NCI-H2171 (cell line): ENCODE data around the gene MYO16.
"Not testable (repeated sequence)": the region's sequence is repeated elsewhere in the genome, so short reads cannot be mapped to it uniquely, and the experiment has no call there.

Experiments used
- DNase-seq: peaks from one replicate; lab custom pipeline; 2025; lab: John Stamatoyannopoulos, UW

Gene MYO16

GRCh38 chr13:109200556-109200955 is 571.1 kb downstream of the MYO16 start:
- no peak for DNase-seq

- DNase-seq, result no peak
Observed at GRCh38 chr13:109203587-109203986, 574.2 kb downstream of the MYO16 start.

DNA sequence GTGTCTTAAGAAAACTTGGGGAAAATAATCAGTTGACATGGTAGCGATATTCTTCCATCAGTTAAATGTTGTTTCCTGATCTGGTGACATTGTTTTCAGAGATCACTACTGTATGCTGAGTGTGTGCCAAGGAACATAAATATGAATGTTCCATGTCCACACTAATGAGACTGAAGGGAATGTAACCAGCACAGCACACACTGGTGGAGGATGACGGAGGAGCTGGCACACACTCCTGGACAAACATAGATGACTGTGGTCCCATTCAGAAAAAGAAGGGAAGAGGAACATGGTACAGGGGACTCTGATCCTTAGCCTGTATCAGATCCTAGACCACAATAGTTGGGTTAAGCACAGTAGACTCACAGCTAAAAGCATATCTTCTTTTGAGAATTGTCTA is 574.8 kb downstream of the MYO16 start:
- no peak for DNase-seq

DNA sequence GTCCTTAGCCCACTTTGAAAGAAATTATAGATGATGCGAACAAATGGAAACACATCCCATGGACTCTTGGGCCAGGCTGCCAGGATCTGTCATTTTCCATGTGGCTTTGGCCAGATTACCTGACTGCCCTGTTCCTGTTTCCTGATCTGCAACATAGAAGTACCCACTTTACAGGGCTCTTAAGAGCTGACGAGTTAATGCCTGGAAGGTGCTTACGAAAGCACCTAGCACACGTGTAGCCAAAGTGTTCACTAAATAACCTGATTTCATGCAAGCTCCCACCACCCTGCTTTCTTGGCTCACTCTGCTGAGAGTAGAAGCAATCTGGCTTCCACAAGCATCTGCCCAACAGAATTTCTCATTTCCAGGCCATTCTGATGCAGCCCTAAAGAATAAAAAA is 575.2 kb downstream of the MYO16 start:
- DNase-seq, result no peak

DNA sequence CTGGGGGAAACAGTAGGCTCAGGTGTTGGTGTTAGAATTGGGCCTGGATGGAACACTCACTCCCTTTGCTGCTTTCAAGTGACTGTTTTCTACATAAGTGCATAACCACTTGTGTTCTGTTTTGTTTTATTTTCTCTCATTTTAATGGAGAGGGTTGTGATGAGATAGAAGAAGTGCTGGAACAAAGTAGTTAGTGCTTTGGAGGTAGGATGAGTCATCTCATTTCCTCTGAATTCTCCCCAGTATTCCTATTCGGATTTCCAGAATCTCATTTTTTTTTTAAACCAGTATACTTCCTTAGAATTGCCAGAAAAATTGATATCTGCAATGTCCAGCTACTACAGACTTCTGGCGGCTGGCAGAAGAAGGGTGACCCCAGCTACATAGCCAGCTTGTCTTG is 575.9 kb downstream of the MYO16 start:
- no peak for DNase-seq

DNA sequence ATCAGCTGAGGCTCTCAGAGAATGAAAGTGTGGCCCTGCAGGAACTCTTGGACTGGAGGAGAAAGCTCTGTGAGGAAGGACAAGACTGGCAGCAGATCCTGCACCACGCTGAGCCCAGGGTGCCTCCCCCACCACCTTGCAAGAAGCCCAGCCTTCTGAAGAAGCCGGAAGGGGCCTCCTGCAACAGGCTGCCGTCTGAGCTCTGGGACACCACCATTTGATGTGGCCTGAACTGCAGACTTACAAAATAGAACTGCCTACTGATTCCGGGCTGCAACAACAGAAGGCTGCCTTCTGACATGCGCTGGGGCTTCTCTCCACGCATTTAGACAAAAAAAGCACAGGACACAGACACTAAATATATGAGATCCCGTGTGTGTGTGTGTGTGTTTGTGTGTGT is 577.2 kb downstream of the MYO16 start:
- no peak for DNase-seq

DNA sequence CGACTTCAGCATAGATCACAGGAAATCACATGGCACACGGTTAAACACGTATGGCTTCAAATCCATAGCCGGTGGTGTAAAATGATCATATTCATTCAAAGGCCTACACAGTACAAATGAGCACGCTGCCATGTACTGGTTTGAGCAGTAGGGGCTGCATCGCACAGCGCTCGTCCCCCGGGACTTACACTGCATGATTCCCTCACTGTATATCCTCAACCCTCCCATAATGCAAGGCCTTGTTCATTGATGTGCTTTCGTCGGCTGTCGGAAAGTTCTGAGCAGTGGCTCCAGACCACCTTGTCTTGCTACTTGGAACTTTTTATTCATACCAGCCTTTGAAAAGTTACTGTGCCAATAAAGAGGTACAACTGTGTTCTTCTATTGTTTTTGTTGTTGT is 578.2 kb downstream of the MYO16 start:
- no peak for DNase-seq

DNA sequence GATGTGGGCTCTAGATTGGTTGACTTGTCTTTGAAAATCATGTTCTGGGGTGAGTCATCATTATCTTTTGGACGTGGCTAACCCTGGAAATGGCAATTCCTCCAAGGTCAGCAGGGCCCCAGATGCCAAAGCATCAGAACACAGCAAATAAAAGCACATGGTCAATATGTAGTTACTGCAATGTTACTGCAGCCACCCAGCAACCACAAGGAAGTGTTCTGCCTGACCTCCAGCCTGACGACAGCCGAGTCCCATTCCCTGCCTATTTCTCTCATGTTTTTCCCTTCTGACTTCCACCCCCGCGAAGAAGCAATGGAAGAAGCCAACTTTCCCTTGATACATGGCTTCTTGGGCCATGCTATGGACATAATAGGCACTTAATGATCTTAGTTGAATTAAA is 579.1 kb downstream of the MYO16 start:
- DNase-seq, result no peak

DNA sequence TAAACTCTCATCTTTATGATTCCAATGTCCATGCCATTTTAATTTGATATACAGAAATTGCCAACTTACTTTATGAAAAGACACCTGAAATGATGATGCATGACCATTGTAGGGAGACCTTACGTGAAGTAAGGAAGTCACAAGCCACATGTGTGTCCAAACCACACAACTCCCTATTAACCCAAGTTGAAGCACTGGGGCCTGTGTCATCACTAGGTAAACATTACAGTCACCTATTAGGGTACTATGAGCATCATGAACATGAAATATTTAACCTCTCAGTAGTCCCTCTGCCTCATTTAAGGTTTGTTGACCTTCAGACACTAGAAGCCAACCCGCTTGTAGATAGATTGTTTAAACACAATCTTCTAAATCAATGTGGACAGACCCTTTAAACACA is 580.1 kb downstream of the MYO16 start:
- no peak for DNase-seq

DNA sequence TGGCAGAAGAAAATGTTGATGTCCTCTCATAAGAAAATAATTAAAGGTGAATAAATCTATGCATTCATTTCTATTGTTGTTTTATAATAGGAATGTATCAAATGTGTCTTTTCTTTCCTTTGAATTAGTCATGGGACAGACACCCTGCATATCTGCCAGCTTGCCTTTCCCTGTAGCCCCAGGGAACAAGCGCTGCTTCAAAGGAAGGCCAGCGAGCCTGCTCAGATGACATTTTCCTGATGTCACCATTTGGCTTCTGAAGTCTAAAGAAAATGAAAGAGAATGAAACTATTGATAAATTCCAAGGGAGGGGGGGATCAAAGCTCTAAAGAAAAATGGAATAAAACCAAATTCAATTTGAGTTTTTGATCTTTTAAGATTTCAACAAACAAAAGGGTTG is 582.2 kb downstream of the MYO16 start:
- DNase-seq, result no peak

GRCh38 chr13:109212650-109213049 is 583.2 kb downstream of the MYO16 start:
- no peak for DNase-seq

- no peak for DNase-seq
Observed at GRCh38 chr13:109213714-109214113, 584.3 kb downstream of the MYO16 start.

DNA sequence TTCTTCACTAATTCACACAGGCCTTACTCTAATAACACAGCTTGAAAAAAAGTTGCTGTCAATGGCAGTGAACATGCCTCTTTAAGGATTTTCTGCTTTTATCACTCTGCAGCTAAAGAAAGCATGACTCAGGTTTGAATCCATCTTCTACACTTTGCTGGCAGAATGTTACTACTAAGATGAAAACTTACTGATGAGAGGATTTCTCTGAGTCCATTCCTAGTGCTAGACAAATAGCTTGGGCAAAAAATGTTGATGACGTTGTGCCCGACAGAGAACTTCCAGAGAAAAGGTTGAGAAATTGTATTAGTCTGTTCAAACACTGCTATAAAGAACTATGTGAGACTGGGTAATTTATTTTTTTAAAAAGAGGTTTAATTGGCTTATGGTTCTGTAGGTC is 585.0 kb downstream of the MYO16 start:
- no peak for DNase-seq

- no peak for DNase-seq
Observed at GRCh38 chr13:109215377-109215776, 586.0 kb downstream of the MYO16 start.

DNA sequence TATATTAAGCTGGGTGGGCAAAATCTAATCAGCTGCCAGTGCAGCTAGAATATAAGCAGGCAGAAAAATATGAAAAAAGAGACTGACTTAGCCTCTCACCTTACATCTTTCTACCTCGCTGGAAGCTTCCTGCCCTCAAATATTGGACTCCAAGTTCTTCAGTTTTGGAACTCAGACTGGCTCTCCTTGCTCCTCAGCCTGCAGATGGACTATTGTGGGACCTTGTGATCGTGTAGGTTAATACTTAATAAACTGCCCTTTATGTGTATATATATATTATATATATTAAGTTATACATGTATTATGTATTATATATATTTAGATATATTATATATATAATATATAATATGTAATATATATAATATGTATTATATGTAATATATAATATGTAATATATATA is 588.1 kb downstream of the MYO16 start:
- DNase-seq, result not testable (repeated sequence)

- DNase-seq, result no peak
Observed at GRCh38 chr13:109220631-109221030, 591.2 kb downstream of the MYO16 start.

- no peak for DNase-seq
Observed at GRCh38 chr13:109224033-109224432, 594.6 kb downstream of the MYO16 start.

- DNase-seq, result no peak
Observed at GRCh38 chr13:109226631-109227030, 597.2 kb downstream of the MYO16 start.

- DNase-seq, result no peak
Observed at GRCh38 chr13:109227344-109227940, 598.0 kb downstream of the MYO16 start.

- DNase-seq, result no peak
Observed at GRCh38 chr13:109228211-109228610, 598.8 kb downstream of the MYO16 start.

- no peak for DNase-seq
Observed at GRCh38 chr13:109231888-109232287, 602.5 kb downstream of the MYO16 start.

GRCh38 chr13:109233293-109233692 is 603.9 kb downstream of the MYO16 start:
- no peak for DNase-seq

- no peak for DNase-seq
Observed at GRCh38 chr13:109235901-109236300, 606.5 kb downstream of the MYO16 start.

DNA sequence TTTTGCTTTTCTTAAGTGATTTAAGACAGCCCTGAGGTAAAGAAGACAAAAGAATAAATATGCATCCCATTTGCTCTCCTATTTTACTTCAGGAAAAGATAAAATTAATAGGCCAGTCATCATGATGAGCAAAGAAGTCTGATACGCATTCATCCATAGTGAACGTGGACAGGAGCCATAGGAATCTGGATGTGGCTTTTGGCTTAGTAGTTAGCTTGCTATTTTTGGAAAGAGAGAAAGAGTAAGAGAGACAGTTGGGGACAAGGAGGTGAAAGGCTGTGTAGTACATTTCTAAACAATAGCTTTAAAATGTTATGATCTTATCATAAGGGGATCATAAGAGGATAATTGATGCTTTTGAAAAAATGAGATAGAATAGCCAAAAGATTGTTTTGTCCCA is 611.7 kb downstream of the MYO16 start:
- DNase-seq, result no peak
